ENCODE data around the gene ADAMTS17. TPM values are rescaled to one million over a fixed set of nuclear protein-coding genes. Genes with fewer than 3 reads are reported as not detected.
A peak's percentile ranks its signal among the peaks of the same experiment; 100 is the strongest.

The ADAMTS17 gene
- total and polyA plus RNA-seq, 4 donors: 0.28 to 46.9 (median 9.1) TPM

DNA sequence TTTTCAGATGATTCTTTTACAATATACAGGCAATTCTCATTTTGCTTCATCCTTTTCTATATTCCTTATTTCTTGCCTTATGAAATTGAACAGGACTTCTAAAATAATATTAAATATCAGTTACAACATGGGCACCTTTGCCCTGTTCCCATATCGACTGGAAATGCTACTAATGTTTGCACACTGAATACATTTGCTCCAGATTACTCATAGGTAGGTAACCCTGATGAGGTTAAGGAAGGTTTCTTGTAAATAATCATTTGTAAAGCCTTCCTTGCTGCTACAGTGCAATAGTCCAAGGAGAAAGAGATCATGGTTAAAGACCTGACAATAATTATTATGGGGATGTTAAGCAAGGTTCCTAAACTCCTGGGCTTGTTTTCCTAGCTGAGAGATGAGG is 175.5 kb downstream of the ADAMTS17 start:
- H3K27ac ChIP-seq (ENCODE audit: low read depth in 1 of 2, low read length in 2 of 2): peak overlapping the region in 1 of 2 donors; percentile 68
- no peaks in the 10 kb centered on the region for H3K27me3 ChIP-seq (ENCODE audit: control insufficient read depth in 4 of 4, insufficient read depth in 4 of 4, low read length in 3 of 4)
- no peaks in the 10 kb centered on the region for H3K36me3 ChIP-seq (ENCODE audit: control insufficient read depth in 4 of 4, insufficient read depth in 3 of 4, low read depth in 1 of 4, low read length in 3 of 4)
- WGBS: 43% methylated on average over 1 of the region's 1 CpG
- no peak for TF ChIP-seq TAF1 (conservative IDR thresholded peaks at IDR 0.05)
- TF ChIP-seq RXRA (IDR thresholded peaks at IDR 0.05): peak in 1 of 2 donors; percentile 42
- no peak for TF ChIP-seq HNF4G (IDR thresholded peaks at IDR 0.05)
- peak in 1 of 2 donors; percentile 58 for TF ChIP-seq HNF4A (conservative IDR thresholded peaks at IDR 0.05)
- TF ChIP-seq, protein P1, sequence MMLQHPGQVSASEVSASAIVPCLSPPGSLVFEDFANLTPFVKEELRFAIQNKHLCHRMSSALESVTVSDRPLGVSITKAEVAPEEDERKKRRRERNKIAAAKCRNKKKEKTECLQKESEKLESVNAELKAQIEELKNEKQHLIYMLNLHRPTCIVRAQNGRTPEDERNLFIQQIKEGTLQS (IDR thresholded peaks at IDR 0.05): no peak
- peaks cover 2 to 49% (median 40%) of the 10 kb centered on the region in 4 donors for H3K4me1 ChIP-seq (ENCODE audit: control insufficient read depth in 4 of 4, insufficient read depth in 4 of 4, low read length in 3 of 4)
- DNase-seq (ENCODE audit: low spot score): no peak
- peaks cover 0 to under 1% (median 0%) of the 10 kb centered on the region in 4 donors for H3K9me3 ChIP-seq (ENCODE audit: control insufficient read depth in 4 of 4, low read length in 3 of 4)
- no peak overlapping the region for H3K9ac ChIP-seq (ENCODE audit: low read depth in 1 of 2, low read length in 2 of 2)
- H3K4me3 ChIP-seq (ENCODE audit: low read depth in 1 of 3, low read length in 3 of 3): no peak overlapping the region

DNA sequence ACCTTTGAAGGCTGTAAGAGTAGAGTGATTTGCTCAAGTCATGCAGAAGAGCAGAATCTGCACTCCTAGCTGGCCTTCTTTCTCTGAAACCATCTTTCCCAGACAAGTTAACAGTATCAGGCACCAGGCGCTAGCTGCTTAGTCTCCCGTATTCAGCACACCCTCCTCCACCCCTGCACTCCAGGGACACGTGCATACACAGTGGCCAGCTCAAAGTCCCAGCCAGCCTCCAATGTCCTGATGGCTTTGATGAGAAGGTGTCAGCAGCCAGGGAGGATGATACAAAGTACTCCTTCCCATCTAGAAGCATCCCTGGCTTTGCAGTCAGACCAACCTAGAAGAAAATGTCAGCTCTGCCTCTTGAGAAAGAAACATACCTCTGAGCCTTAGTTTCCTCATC is 177.8 kb downstream of the ADAMTS17 start:
- H3K9me3 ChIP-seq (ENCODE audit: control insufficient read depth in 4 of 4, low read length in 3 of 4): no peaks in the 10 kb centered on the region
- peak; percentile 62 to 82 for TF ChIP-seq HNF4A (conservative IDR thresholded peaks at IDR 0.05)
- no peak for TF ChIP-seq YY1 (IDR thresholded peaks at IDR 0.05)
- peak in 1 of 2 donors; percentile 63 for TF ChIP-seq RXRA (IDR thresholded peaks at IDR 0.05)
- peak in 1 of 2 donors; percentile 17 for TF ChIP-seq RAD21 (IDR thresholded peaks at IDR 0.05)
- H3K27me3 ChIP-seq (ENCODE audit: control insufficient read depth in 4 of 4, insufficient read depth in 4 of 4, low read length in 3 of 4): no peaks in the 10 kb centered on the region
- WGBS: 46% methylated on average over 3 of the region's 3 CpGs
- H3K4me3 ChIP-seq (ENCODE audit: low read depth in 1 of 3, low read length in 3 of 3): no peak overlapping the region
- H3K36me3 ChIP-seq (ENCODE audit: control insufficient read depth in 4 of 4, insufficient read depth in 3 of 4, low read depth in 1 of 4, low read length in 3 of 4): no peaks in the 10 kb centered on the region
- peaks cover 2 to 53% (median 44%) of the 10 kb centered on the region in 4 donors for H3K4me1 ChIP-seq (ENCODE audit: control insufficient read depth in 4 of 4, insufficient read depth in 4 of 4, low read length in 3 of 4)
- H3K27ac ChIP-seq (ENCODE audit: low read depth in 1 of 2, low read length in 2 of 2): peak overlapping the region in 1 of 2 donors; percentile 40
- H3K9ac ChIP-seq (ENCODE audit: low read depth in 1 of 2, low read length in 2 of 2): no peak overlapping the region
- no peak for DNase-seq (ENCODE audit: low spot score)

DNA sequence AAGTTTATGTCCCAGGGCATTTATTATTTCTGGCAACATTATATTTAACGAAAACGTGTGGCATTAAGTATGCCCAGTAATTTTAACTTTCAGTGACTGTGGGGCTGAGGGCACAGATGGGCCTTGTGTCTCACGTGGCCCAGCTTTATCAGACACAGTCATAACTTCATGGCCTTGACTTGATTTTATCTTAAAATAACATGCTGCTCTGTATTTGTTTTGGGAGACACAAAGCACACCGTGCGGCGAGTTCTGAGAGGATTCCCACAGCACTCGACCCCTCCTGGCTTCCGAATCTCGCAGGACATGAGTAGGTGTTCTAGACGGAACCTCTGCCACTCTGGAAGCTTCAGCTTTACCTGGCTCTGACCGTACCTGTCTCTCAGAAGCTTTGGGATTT is 180.8 kb downstream of the ADAMTS17 start:
- no peak for DNase-seq (ENCODE audit: low spot score)
- Histone ChIP-seq H3K9ac (ENCODE audit: low read depth in 1 of 2, low read length in 2 of 2) (no peak overlapping the region), H3K27me3 (ENCODE audit: control insufficient read depth in 4 of 4, insufficient read depth in 4 of 4, low read length in 3 of 4) (no peaks in the 10 kb centered on the region), H3K9me3 (ENCODE audit: control insufficient read depth in 4 of 4, low read length in 3 of 4) (no peaks in the 10 kb centered on the region), H3K4me3 (ENCODE audit: low read depth in 1 of 3, low read length in 3 of 3) (no peak overlapping the region), H3K27ac (ENCODE audit: low read depth in 1 of 2, low read length in 2 of 2) (no peak overlapping the region), H3K36me3 (ENCODE audit: control insufficient read depth in 4 of 4, insufficient read depth in 3 of 4, low read depth in 1 of 4, low read length in 3 of 4) (no peaks in the 10 kb centered on the region), H3K4me1 (ENCODE audit: control insufficient read depth in 4 of 4, insufficient read depth in 4 of 4, low read length in 3 of 4) (peaks cover 0 to 28% (median 22%) of the 10 kb centered on the region in 4 donors)
- TF ChIP-seq, protein P2, sequence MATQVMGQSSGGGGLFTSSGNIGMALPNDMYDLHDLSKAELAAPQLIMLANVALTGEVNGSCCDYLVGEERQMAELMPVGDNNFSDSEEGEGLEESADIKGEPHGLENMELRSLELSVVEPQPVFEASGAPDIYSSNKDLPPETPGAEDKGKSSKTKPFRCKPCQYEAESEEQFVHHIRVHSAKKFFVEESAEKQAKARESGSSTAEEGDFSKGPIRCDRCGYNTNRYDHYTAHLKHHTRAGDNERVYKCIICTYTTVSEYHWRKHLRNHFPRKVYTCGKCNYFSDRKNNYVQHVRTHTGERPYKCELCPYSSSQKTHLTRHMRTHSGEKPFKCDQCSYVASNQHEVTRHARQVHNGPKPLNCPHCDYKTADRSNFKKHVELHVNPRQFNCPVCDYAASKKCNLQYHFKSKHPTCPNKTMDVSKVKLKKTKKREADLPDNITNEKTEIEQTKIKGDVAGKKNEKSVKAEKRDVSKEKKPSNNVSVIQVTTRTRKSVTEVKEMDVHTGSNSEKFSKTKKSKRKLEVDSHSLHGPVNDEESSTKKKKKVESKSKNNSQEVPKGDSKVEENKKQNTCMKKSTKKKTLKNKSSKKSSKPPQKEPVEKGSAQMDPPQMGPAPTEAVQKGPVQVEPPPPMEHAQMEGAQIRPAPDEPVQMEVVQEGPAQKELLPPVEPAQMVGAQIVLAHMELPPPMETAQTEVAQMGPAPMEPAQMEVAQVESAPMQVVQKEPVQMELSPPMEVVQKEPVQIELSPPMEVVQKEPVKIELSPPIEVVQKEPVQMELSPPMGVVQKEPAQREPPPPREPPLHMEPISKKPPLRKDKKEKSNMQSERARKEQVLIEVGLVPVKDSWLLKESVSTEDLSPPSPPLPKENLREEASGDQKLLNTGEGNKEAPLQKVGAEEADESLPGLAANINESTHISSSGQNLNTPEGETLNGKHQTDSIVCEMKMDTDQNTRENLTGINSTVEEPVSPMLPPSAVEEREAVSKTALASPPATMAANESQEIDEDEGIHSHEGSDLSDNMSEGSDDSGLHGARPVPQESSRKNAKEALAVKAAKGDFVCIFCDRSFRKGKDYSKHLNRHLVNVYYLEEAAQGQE (IDR thresholded peaks at IDR 0.05): no peak
- peak in 1 of 2 donors; percentile 15 for TF ChIP-seq HNF4A (conservative IDR thresholded peaks at IDR 0.05)
- TF ChIP-seq, protein P3, sequence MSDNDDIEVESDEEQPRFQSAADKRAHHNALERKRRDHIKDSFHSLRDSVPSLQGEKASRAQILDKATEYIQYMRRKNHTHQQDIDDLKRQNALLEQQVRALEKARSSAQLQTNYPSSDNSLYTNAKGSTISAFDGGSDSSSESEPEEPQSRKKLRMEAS (IDR thresholded peaks at IDR 0.05): peak; percentile 11
- 44% methylated on average over 11 of the region's 11 CpGs for WGBS

DNA sequence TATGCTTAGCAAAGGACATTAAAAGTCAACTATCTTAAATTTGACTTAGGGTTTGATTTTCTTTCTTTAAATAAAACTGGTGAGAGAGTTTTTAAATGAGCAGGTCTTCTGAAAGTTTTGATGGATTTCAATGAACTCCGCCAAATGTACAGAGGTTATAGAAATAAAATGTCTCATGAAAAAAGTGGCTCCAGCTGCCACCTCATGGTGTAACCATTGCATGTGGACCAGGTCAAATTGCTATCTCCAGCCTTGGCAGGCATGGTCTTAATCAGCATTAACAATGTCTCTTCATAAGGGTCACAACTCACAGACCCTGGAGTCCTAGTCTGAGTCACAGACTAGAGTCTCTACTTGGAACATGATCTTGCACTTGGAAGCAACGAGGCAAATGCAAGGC is 182.3 kb downstream of the ADAMTS17 start:
- 83% methylated on average over 2 of the region's 2 CpGs for WGBS
- no peaks in the 10 kb centered on the region for H3K9me3 ChIP-seq (ENCODE audit: control insufficient read depth in 4 of 4, low read length in 3 of 4)
- H3K27me3 ChIP-seq (ENCODE audit: control insufficient read depth in 4 of 4, insufficient read depth in 4 of 4, low read length in 3 of 4): no peaks in the 10 kb centered on the region
- H3K9ac ChIP-seq (ENCODE audit: low read depth in 1 of 2, low read length in 2 of 2): no peak overlapping the region
- H3K4me3 ChIP-seq (ENCODE audit: low read depth in 1 of 3, low read length in 3 of 3): no peak overlapping the region
- no peak overlapping the region for H3K27ac ChIP-seq (ENCODE audit: low read depth in 1 of 2, low read length in 2 of 2)
- peaks cover 0 to 20% (median 15%) of the 10 kb centered on the region in 4 donors for H3K4me1 ChIP-seq (ENCODE audit: control insufficient read depth in 4 of 4, insufficient read depth in 4 of 4, low read length in 3 of 4)
- DNase-seq (ENCODE audit: low spot score): no peak
- no peaks in the 10 kb centered on the region for H3K36me3 ChIP-seq (ENCODE audit: control insufficient read depth in 4 of 4, insufficient read depth in 3 of 4, low read depth in 1 of 4, low read length in 3 of 4)
- TF ChIP-seq NR2F2 (IDR thresholded peaks at IDR 0.05) (no peak), EGR1 (IDR thresholded peaks at IDR 0.05; ENCODE audit: low read depth in 2 of 2) (no peak), GABPA (IDR thresholded peaks at IDR 0.05 in 1 of 2, conservative IDR thresholded peaks at IDR 0.05 in 1 of 2) (no peak), YY1 (IDR thresholded peaks at IDR 0.05) (no peak), JUND (IDR thresholded peaks at IDR 0.05) (no peak), HNF4A (conservative IDR thresholded peaks at IDR 0.05) (no peak), TAF1 (conservative IDR thresholded peaks at IDR 0.05) (no peak), FOXA1 (IDR thresholded peaks at IDR 0.05) (no peak)
- TF ChIP-seq, protein P1 (IDR thresholded peaks at IDR 0.05): no peak
- TF ChIP-seq, protein P4, sequence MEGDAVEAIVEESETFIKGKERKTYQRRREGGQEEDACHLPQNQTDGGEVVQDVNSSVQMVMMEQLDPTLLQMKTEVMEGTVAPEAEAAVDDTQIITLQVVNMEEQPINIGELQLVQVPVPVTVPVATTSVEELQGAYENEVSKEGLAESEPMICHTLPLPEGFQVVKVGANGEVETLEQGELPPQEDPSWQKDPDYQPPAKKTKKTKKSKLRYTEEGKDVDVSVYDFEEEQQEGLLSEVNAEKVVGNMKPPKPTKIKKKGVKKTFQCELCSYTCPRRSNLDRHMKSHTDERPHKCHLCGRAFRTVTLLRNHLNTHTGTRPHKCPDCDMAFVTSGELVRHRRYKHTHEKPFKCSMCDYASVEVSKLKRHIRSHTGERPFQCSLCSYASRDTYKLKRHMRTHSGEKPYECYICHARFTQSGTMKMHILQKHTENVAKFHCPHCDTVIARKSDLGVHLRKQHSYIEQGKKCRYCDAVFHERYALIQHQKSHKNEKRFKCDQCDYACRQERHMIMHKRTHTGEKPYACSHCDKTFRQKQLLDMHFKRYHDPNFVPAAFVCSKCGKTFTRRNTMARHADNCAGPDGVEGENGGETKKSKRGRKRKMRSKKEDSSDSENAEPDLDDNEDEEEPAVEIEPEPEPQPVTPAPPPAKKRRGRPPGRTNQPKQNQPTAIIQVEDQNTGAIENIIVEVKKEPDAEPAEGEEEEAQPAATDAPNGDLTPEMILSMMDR (IDR thresholded peaks at IDR 0.05; ENCODE audit: low read depth, low read length, missing input control): no peak
